Measurements from ENCODE around the gene ARFGEF2. TPM values are rescaled to one million over a fixed set of nuclear protein-coding genes. Genes with fewer than 3 reads are reported as not detected.
"Not testable (repeated sequence)": the region's sequence is repeated elsewhere in the genome, so short reads cannot be mapped to it uniquely, and the experiment has no call there.

Gene ARFGEF2
- total RNA-seq, 1 experiment from 2014 or later: 31.8 TPM

GRCh38 chr20:48928832-48929725 lies 7.6 kb downstream of the ARFGEF2 start:
- DNase-seq (ENCODE audit: low spot score): no peak

GRCh38 chr20:48930035-48930434 lies 8.5 kb downstream of the ARFGEF2 start:
- no peak for DNase-seq (ENCODE audit: low spot score)

- no peak for DNase-seq (ENCODE audit: low spot score)
These were observed 9.4 kb downstream of the ARFGEF2 start for GRCh38 chr20:48930878-48931277.

GRCh38 chr20:48931527-48932374 lies 10.2 kb downstream of the ARFGEF2 start:
- no peak for DNase-seq (ENCODE audit: low spot score)

DNA sequence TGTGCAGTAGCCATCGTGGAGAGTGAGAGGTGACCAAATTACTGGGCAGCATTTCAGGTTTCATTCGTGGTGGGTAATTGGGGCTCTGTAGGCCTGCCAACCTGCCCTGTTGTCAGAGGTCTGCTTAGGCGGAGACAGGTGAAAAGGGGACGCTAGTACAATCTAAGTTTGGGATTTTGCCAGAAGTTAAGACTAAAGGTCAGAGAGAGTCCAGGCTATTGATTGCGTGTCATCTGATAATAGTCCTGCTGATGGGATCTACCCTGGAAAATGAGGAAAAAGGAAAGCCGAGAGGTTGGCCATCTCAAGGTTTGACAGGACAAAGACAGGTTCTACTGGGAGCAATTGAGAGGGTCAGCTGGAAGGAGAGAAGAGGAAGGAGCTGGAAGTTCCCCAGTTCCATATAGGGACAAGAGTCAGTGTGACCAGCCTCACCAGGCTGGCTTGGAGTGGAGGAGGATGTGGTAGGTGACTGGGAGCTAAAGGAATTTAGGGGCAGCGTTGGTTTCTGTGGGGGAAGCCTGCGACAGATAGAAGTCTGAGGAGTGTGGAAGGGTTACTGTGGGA lies 10.9 kb downstream of the ARFGEF2 start:
- no peak for DNase-seq (ENCODE audit: low spot score)

GRCh38 chr20:48933017-48933766 lies 11.7 kb downstream of the ARFGEF2 start:
- no peak for DNase-seq (ENCODE audit: low spot score)

DNA sequence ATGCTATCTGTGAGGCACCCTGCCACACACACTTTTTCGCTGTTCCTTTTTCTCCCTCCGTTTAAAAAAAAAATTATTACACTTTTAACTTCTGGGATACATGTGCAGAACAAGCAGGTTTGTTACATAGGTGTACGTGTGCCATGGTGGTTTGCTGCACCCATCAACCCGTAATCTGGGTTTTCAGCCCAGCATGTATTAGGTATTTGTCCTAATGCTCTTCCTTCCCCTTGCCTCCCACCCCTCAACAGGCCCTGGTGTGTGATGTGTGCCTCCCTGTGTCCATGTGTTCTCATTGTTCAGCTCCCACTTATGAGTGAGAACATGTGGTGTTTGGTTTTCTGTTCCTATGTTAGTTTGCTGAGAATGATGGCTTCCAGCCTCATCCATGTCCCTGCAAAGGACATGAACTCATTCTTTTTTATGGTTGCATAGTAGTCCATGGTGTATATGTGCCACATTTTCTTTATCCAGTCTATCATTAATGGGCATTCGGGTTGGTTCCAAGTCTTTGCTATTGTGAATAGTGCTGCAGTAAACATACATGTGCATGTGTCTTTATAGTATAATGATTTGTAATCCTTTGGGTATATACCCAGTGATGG lies 12.9 kb downstream of the ARFGEF2 start:
- DNase-seq (ENCODE audit: low spot score): not testable (repeated sequence)

DNA sequence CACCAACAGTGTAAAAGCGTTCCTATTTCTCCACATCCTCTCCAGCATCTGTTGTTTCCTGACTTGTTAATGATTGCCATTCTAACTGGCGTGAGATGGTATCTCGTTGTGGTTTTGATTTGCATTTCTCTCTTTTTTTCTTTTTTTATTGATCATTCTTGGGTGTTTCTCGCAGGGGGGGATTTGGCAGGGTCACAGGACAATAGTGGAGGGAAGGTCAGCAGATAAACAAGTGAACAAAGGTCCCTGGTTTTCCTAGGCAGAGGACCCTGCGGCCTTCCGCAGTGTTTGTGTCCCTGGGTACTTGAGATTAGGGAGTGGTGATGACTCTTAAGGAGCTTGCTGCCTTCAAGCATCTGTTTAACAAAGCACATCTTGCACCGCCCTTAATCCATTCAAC lies 13.5 kb downstream of the ARFGEF2 start:
- not testable (repeated sequence) for DNase-seq (ENCODE audit: low spot score)

GRCh38 chr20:48936178-48936577 lies 14.7 kb downstream of the ARFGEF2 start:
- not testable (repeated sequence) for DNase-seq (ENCODE audit: low spot score)

- DNase-seq (ENCODE audit: low spot score): no peak
These were observed 16.2 kb downstream of the ARFGEF2 start for GRCh38 chr20:48937674-48938073.

- no peak for DNase-seq (ENCODE audit: low spot score)
These were observed 17.2 kb downstream of the ARFGEF2 start for GRCh38 chr20:48938670-48939069.

GRCh38 chr20:48940170-48940569 lies 18.7 kb downstream of the ARFGEF2 start:
- no peak for DNase-seq (ENCODE audit: low spot score)

DNA sequence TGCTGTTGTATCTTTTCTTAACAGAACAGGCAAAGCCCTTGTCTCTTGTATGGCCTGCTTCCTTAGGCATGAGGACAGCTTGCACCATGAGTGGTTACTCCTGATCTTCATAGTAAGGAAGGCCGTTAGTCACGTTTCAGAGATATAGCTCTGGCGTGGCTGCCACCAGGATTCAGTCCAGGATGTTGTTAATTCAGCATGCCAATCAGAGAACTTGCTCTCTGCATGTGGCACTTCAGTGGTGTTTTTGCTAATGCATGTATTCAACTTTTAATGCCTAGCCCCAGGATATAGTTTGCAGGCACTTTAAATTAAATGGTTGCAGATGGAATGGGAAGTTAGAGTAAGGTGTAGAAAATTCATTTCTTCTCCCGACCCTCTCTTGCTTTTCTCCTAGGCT lies 20.0 kb downstream of the ARFGEF2 start:
- no peak for DNase-seq (ENCODE audit: low spot score)

DNA sequence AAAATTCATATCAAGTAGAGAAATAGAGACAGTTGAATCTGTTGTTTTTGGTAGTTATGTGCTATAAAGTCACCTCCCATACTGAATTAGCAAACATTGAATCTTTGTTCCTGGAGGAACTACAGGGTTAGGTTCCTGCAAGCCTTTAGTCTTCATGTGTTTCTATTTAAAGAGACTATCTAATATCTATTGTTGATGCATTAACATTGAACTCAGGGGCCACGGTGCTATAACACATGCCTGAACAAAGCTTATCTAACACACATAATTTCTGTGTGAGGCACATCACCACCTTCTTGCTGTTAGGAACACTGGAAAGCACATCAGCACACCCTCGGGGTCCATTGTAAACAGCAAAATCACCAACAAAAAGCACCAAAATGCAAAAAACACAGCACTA lies 21.2 kb downstream of the ARFGEF2 start:
- no peak for DNase-seq (ENCODE audit: low spot score)

DNA sequence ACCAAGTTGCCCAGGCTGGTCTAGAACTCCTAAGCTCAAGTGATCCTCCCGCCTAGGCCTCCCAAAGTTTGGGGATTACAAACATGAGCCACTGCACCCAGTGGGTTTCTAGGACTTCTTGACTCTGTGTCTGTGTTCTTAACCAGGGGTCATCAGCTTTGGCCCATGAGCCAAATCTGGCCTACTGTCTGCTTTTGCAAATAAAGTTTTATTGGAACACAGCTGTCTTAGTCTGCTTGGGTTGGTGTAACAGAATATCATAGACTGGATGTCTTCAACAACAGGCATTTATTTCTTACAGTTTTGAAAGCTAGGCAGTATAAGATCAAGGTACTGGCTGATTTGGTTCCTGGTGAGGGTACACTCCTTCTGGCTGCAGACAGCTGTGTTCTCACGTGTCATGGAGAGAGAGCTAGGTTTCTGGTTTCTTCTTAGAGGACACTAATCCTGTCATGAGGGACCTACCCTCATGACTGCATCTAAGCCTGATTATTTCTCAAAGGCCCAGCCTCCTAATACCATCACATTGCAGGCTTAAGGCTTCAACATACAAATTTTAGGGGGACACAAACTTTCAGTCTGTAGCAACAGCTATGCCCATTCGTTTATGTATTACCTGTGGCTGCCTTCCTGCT lies 23.3 kb downstream of the ARFGEF2 start:
- no peak for DNase-seq (ENCODE audit: low spot score)

DNA sequence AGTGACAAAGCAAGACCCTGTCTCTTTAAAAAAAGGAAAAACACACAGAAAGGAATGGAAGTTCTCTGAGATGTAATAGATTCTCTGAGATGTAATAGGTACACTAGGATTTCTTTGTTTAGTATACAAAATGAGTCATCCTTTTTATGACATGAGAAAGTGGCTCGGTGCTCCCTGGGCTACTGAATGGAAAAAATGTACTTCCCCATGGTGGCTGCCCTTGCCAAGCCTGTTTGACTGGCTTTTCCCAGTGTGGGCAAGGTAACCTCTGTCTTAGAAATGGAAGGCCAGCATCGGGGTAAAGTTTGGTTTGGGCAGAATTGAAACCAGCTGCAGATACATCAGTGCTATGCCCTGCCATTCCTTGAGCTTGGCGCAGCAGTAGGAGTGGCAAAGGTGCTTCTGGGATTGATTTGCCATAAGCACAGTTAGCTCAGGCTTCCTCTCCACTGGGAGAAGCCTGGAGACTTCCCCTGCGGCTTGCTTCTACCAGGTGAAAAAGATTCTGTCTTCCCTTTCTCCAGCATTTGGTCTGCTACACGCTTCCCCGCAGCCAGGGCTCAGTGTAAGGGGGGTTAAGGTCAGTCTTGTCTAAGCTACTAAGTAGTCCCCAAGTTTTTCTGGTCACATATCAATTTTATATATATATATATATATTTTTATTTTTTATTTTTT lies 24.5 kb downstream of the ARFGEF2 start:
- DNase-seq (ENCODE audit: low spot score): peak; percentile 100

DNA sequence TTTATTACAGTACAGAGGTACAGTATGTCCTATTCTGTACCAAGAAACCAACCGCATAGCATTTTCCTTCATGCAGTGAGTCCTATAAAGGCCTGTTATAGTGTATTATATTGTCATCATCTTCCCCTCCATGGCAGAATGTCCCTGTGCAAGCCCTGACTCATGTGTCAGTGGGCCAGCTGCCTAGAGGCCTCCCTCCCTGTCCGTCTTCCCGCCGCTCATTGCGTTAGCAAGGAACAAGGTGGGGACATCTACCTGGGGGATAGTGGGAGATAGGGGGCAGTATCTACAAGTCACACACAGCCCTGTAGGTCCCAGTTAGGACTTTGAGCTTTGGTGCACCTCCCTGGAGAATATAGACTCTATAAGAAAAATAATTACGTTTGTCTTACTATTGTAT lies 27.1 kb downstream of the ARFGEF2 start:
- DNase-seq (ENCODE audit: low spot score): no peak

- DNase-seq (ENCODE audit: low spot score): no peak
These were observed 28.0 kb downstream of the ARFGEF2 start for GRCh38 chr20:48949304-48950170.

DNA sequence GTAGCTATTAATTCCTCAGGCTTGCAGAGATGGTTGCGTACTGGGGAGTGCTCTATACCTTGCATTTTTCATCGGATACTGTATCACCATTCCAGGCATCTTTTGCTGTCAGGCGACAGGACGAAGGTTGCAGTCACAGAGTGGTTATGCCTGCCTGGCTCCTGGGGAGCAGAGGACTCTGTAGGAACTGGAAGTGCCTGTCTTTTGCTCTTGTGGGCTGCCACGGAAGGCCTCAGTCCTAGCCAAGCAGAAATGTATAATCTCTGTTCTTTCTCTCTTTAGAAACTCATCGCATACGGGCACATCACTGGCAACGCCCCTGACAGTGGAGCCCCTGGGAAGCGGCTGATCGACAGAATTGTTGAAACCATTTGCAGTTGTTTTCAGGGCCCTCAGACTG lies 29.5 kb downstream of the ARFGEF2 start:
- DNase-seq (ENCODE audit: low spot score): no peak

Measured in HT-29 (cell line).